SK-N-SH treated with all-trans-retinoic acid at 6 μM for 48 hours (cell line): ENCODE measurements around the gene GSG1L.

ENCODE experiments used
- ATAC-seq: fragments of 200-7000 bp; cut with Tn5 transposase; 3 replicates; pipeline ENCODE4 v1.9.1; 2020; ENCODE audit warnings: mild to moderate bottlenecking, moderate library complexity
- ARNTL ChIP-seq: fragments of 450-650 bp; formaldehyde crosslinking; IDR thresholded peaks from 2 replicates; pipeline ENCODE4 v1.5.0; 2020; ENCODE audit warnings: low read depth, mild to moderate bottlenecking, moderate library complexity, borderline replicate concordance
- BACH2 ChIP-seq: fragments of 250-450 bp; sonication (Bioruptor Pico); IDR thresholded peaks from 2 replicates; pipeline ENCODE4 v1.9.0; 2021; ENCODE audit warnings: mild to moderate bottlenecking, borderline replicate concordance
- CREB5 ChIP-seq: fragments of 250-450 bp; sonication (Bioruptor Pico); IDR thresholded peaks from 2 replicates; pipeline ENCODE4 v1.5.1; 2020; ENCODE audit warnings: low read depth, mild to moderate bottlenecking, moderate library complexity
- CSDC2 ChIP-seq: fragments of 250-450 bp; sonication (Bioruptor Pico); IDR thresholded peaks from 2 replicates; pipeline ENCODE4 v1.5.0; 2020; ENCODE audit warnings: mild to moderate bottlenecking, moderate library complexity
- GLIS3 ChIP-seq: fragments of 250-450 bp; sonication (Bioruptor Pico); IDR thresholded peaks from 2 replicates; pipeline ENCODE4 v1.5.0; 2020; ENCODE audit warnings: mild to moderate bottlenecking, moderate library complexity
- ISL1 ChIP-seq: fragments of 250-450 bp; sonication (Bioruptor Pico); IDR thresholded peaks from 2 replicates; pipeline ENCODE4 v2.1.2; 2022; ENCODE audit warnings: mild to moderate bottlenecking, moderate library complexity
- OSR1 ChIP-seq: fragments of 250-450 bp; sonication (Bioruptor Pico); IDR thresholded peaks from 2 replicates; pipeline ENCODE4 v1.8.0; 2022; ENCODE audit warnings: moderate library complexity, mild to moderate bottlenecking, inconsistent platforms
- PATZ1 ChIP-seq: fragments of 250-450 bp; sonication (Bioruptor Pico); IDR thresholded peaks from 2 replicates; pipeline ENCODE4 v1.8.0; 2020; ENCODE audit warnings: mild to moderate bottlenecking, moderate library complexity, borderline replicate concordance
- PPARA ChIP-seq: fragments of 250-450 bp; sonication (Bioruptor Pico); IDR thresholded peaks from 2 replicates; pipeline ENCODE4 v1.5.0; 2020; ENCODE audit warnings: mild to moderate bottlenecking, borderline replicate concordance
- SNAI2 ChIP-seq: fragments of 250-450 bp; sonication (Bioruptor Pico); IDR thresholded peaks from 2 replicates; pipeline ENCODE4 v1.5.0; 2020; ENCODE audit warnings: mild to moderate bottlenecking, moderate library complexity
- TCF4 ChIP-seq: fragments of 250-450 bp; sonication (Bioruptor Pico); IDR thresholded peaks from 2 replicates; pipeline ENCODE4 v1.8.0; 2021; ENCODE audit warnings: mild to moderate bottlenecking, moderate library complexity, borderline replicate concordance
- TOX ChIP-seq: fragments of 250-450 bp; sonication (Bioruptor Pico); IDR thresholded peaks from 2 replicates; pipeline ENCODE4 v1.8.0; 2021; ENCODE audit warnings: mild to moderate bottlenecking, moderate library complexity, borderline replicate concordance
- TSHZ2 ChIP-seq: fragments of 250-450 bp; sonication (Bioruptor Pico); IDR thresholded peaks from 2 replicates; pipeline ENCODE4 v1.5.0; 2020; ENCODE audit warnings: mild to moderate bottlenecking, moderate library complexity
- ZC3H10 ChIP-seq: fragments of 250-450 bp; sonication (Bioruptor Pico); IDR thresholded peaks from 2 replicates; pipeline ENCODE4 v1.5.1; 2021; ENCODE audit warnings: mild to moderate bottlenecking, moderate library complexity
- ZFP3 ChIP-seq: fragments of 250-450 bp; sonication (Bioruptor Pico); IDR thresholded peaks from 2 replicates; pipeline ENCODE4 v1.5.0; 2020; ENCODE audit warnings: mild to moderate bottlenecking, moderate library complexity
- ZFP30 ChIP-seq: fragments of 450-650 bp; formaldehyde crosslinking; IDR thresholded peaks from 2 replicates; pipeline ENCODE4 v1.5.0; 2022; ENCODE audit warnings: mild to moderate bottlenecking, moderate library complexity
- ZNF565 ChIP-seq: fragments of 450-650 bp; formaldehyde crosslinking; conservative IDR thresholded peaks from 2 replicates; pipeline ENCODE4 v1.5.0; 2020; ENCODE audit warnings: low read depth, mild to moderate bottlenecking, moderate library complexity
- ZNF70 ChIP-seq: fragments of 450-650 bp; formaldehyde crosslinking; IDR thresholded peaks from 2 replicates; pipeline ENCODE4 v1.5.0; 2020; ENCODE audit warnings: mild to moderate bottlenecking, moderate library complexity
- ZNF8 ChIP-seq: fragments of 450-650 bp; formaldehyde crosslinking; IDR thresholded peaks from 2 replicates; pipeline ENCODE4 v1.5.0; 2020; ENCODE audit warnings: mild to moderate bottlenecking, moderate library complexity

The GSG1L gene

GRCh38 chr16:28001184-28001583, 62.3 kb downstream of the GSG1L start:
- ATAC-seq = no peak
- TF ChIP-seq TOX (CRISPR knock-in tag) (no peak), ZFP30 (CRISPR knock-in tag) (no peak), PATZ1 (no peak), CSDC2 (no peak)
- TF ChIP-seq, all 23 proteins: peak for 0

GRCh38 chr16:28000314-28001169, 63.0 kb downstream of the GSG1L start:
- peak; percentile 56 for TF ChIP-seq TCF4 (CRISPR knock-in tag)
- TF ChIP-seq ZC3H10 (CRISPR knock-in tag) = no peak
- TF ChIP-seq PPARA (CRISPR knock-in tag) = no peak
- TF ChIP-seq PATZ1 = no peak
- no peak for TF ChIP-seq OSR1

GRCh38 chr16:27999687-28000086, 63.8 kb downstream of the GSG1L start:
- ATAC-seq = no peak
- TF ChIP-seq PPARA (CRISPR knock-in tag) (no peak), ZNF70 (CRISPR knock-in tag) (no peak)

More at GRCh38 chr16:28000314-28001169, 63.0 kb downstream of the GSG1L start:
- no peak for ATAC-seq

GRCh38 chr16:27995378-27995777, 68.1 kb downstream of the GSG1L start:
- TF ChIP-seq BACH2 (CRISPR knock-in tag) (no peak), CREB5 (no peak), TSHZ2 (CRISPR knock-in tag) (no peak)

GRCh38 chr16:27994686-27995085, 68.8 kb downstream of the GSG1L start:
- no peak for TF ChIP-seq PPARA (CRISPR knock-in tag)
- no peak for TF ChIP-seq ISL1
- TF ChIP-seq PATZ1 = no peak
- TF ChIP-seq ZNF70 (CRISPR knock-in tag) = no peak
- no peak for TF ChIP-seq ZNF8
- TF ChIP-seq ZFP3 (CRISPR knock-in tag) = no peak
- no peak for TF ChIP-seq SNAI2 (CRISPR knock-in tag)
- no peak for TF ChIP-seq BACH2 (CRISPR knock-in tag)
- no peak for TF ChIP-seq GLIS3
- TF ChIP-seq TSHZ2 (CRISPR knock-in tag) = no peak
- no peak for TF ChIP-seq ARNTL
- TF ChIP-seq ZC3H10 (CRISPR knock-in tag) = no peak
- no peak for TF ChIP-seq TOX (CRISPR knock-in tag)
- TF ChIP-seq ZNF565 (CRISPR knock-in tag) = no peak

More at GRCh38 chr16:27995378-27995777, 68.1 kb downstream of the GSG1L start:
- ATAC-seq = no peak

More at GRCh38 chr16:27994686-27995085, 68.8 kb downstream of the GSG1L start:
- no peak for ATAC-seq
